H9 (cell line): Measurements from ENCODE around the gene CALML4. TPM values are rescaled to one million over a fixed set of nuclear protein-coding genes. Genes with fewer than 3 reads are reported as not detected.

Source experiments
- DNase-seq: peaks from one replicate; pipeline ENCODE4 v3.0.0-alpha.2; 2017
- H2AFZ ChIP-seq: one replicate; pipeline ENCODE4 v1.6.1; 2013; ENCODE audit warnings: mild to moderate bottlenecking, low read length, control low read depth, moderate library complexity
- H2AK5ac ChIP-seq: 2 replicates; pipeline ENCODE4 v1.6.1; 2013; ENCODE audit warnings: low read length, control low read depth, mixed read lengths; ENCODE audit not compliant: insufficient read length
- H2BK120ac ChIP-seq: one replicate; pipeline ENCODE4 v1.6.1; 2013; ENCODE audit warnings: low read depth, mild to moderate bottlenecking, low read length, control low read depth, inconsistent platforms; ENCODE audit not compliant: poor library complexity, severe bottlenecking
- H2BK12ac ChIP-seq: 2 replicates; pipeline ENCODE4 v1.6.1; 2013; ENCODE audit warnings: low read length, control low read depth, mixed read lengths, low read depth; ENCODE audit not compliant: insufficient read length
- H2BK15ac ChIP-seq: 2 replicates; pipeline ENCODE4 v1.6.1; 2013; ENCODE audit warnings: low read depth, low read length, control low read depth
- H2BK20ac ChIP-seq: one replicate; pipeline ENCODE4 v1.6.1; 2013; ENCODE audit warnings: low read depth, mild to moderate bottlenecking, low read length, control low read depth, inconsistent platforms; ENCODE audit not compliant: poor library complexity, severe bottlenecking
- H2BK5ac ChIP-seq: 2 replicates; pipeline ENCODE4 v1.6.1; 2013; ENCODE audit warnings: low read length, control low read depth, mixed read lengths; ENCODE audit not compliant: insufficient read length
- H3K14ac ChIP-seq: 2 replicates; pipeline ENCODE4 v1.6.1; 2013; ENCODE audit warnings: low read length, control low read depth; ENCODE audit not compliant: insufficient read depth
- H3K18ac ChIP-seq: 2 replicates; pipeline ENCODE4 v1.6.1; 2013; ENCODE audit warnings: low read depth, mild to moderate bottlenecking, mixed read lengths, low read length, control low read depth; ENCODE audit not compliant: insufficient read length
- H3K23ac ChIP-seq: 2 replicates; pipeline ENCODE4 v1.6.1; 2013; ENCODE audit warnings: low read length, control low read depth, mixed read lengths, low read depth; ENCODE audit not compliant: insufficient read length
- H3K23me2 ChIP-seq: 2 replicates; pipeline ENCODE4 v1.6.1; 2013; ENCODE audit warnings: low read depth, mild to moderate bottlenecking, mixed read lengths, low read length, control low read depth; ENCODE audit not compliant: insufficient read length, poor library complexity, severe bottlenecking
- H3K27ac ChIP-seq: 2 replicates; pipeline ENCODE4 v1.5.1; 2013; ENCODE audit warnings: low read length, control low read depth, mixed read lengths, low read depth; ENCODE audit not compliant: insufficient read length
- H3K27me3 ChIP-seq: 2 replicates; pipeline ENCODE4 v1.6.1; 2013; ENCODE audit warnings: low read length, control low read depth, inconsistent platforms; ENCODE audit not compliant: insufficient read depth
- H3K4ac ChIP-seq: 2 replicates; pipeline ENCODE4 v1.6.1; 2013; ENCODE audit warnings: low read depth, mild to moderate bottlenecking, control low read depth, inconsistent platforms, low read length, moderate library complexity
- H3K4me1 ChIP-seq: 2 replicates; pipeline ENCODE4 v1.6.1; 2013; ENCODE audit warnings: low read length, control low read depth, inconsistent platforms; ENCODE audit not compliant: insufficient read depth
- H3K4me2 ChIP-seq: 2 replicates; pipeline ENCODE4 v1.6.1; 2013; ENCODE audit warnings: low read length, control low read depth, mixed read lengths; ENCODE audit not compliant: insufficient read length, insufficient read depth
- H3K56ac ChIP-seq: 2 replicates; pipeline ENCODE4 v1.6.1; 2013; ENCODE audit warnings: low read depth, mild to moderate bottlenecking, mixed read lengths, low read length, control low read depth; ENCODE audit not compliant: insufficient read length
- H3K79me1 ChIP-seq: 2 replicates; pipeline ENCODE4 v1.6.1; 2013; ENCODE audit warnings: low read depth, mild to moderate bottlenecking, moderate library complexity, low read length, control low read depth, inconsistent platforms; ENCODE audit not compliant: insufficient read depth, poor library complexity, severe bottlenecking
- H3K79me2 ChIP-seq: 2 replicates; pipeline ENCODE4 v1.6.1; 2013; ENCODE audit warnings: low read length, control low read depth, inconsistent platforms; ENCODE audit not compliant: insufficient read depth
- H3K9ac ChIP-seq: 2 replicates; pipeline ENCODE4 v1.6.1; 2013; ENCODE audit warnings: low read length, control low read depth, mixed read lengths; ENCODE audit not compliant: insufficient read length; ENCODE audit errors: extremely low read depth
- H3K9me3 ChIP-seq: one replicate; pipeline ENCODE4 v1.6.1; 2013; ENCODE audit warnings: low read depth, low read length, inconsistent platforms; ENCODE audit not compliant: control insufficient read depth
- H3T11ph ChIP-seq: one replicate; pipeline ENCODE4 v1.6.1; 2013; ENCODE audit warnings: mild to moderate bottlenecking, low read length, control low read depth, inconsistent platforms
- H4K20me1 ChIP-seq: one replicate; pipeline ENCODE4 v1.6.1; 2013; ENCODE audit not compliant: control insufficient read depth, insufficient read length, insufficient read depth
- H4K5ac ChIP-seq: 2 replicates; pipeline ENCODE4 v1.6.1; 2013; ENCODE audit warnings: low read depth, mild to moderate bottlenecking, mixed read lengths, low read length, control low read depth; ENCODE audit not compliant: insufficient read length
- H4K8ac ChIP-seq: replicated peaks from 2 replicates; pipeline ENCODE4 v1.6.1; 2013; ENCODE audit warnings: low read length, control low read depth, mixed read lengths, low read depth; ENCODE audit not compliant: insufficient read length
- H4K91ac ChIP-seq: 2 replicates; pipeline ENCODE4 v1.6.1; 2013; ENCODE audit warnings: low read depth, mild to moderate bottlenecking, moderate library complexity, mixed read lengths, low read length, control low read depth; ENCODE audit not compliant: insufficient read length
- H3K27ac Mint-ChIP-seq, 3 experiments: 2 replicates in 2 of 3; 3 replicates in 1 of 3; pipeline ENCODE4 v1.8.0; 2020 to 2021; ENCODE audit warnings: mixed read lengths in 3 of 3, mild to moderate bottlenecking in 1 of 3, moderate library complexity in 1 of 3
- H3K27me3 Mint-ChIP-seq: 2 replicates; pipeline ENCODE4 v1.8.0; 2021; ENCODE audit warnings: low read depth, mild to moderate bottlenecking, moderate library complexity, mixed read lengths
- H3K36me3 Mint-ChIP-seq, 3 experiments: 2 replicates in 2 of 3; 3 replicates in 1 of 3; pipeline ENCODE4 v1.8.0; 2020 to 2021; ENCODE audit warnings: low read depth in 3 of 3, mixed read lengths in 3 of 3; ENCODE audit not compliant: insufficient read depth in 1 of 3
- H3K4me1 Mint-ChIP-seq, 2 experiments: 2 replicates each; pipeline ENCODE4 v1.8.0; 2020; ENCODE audit warnings: mixed read lengths in 2 of 2
- H3K4me3 Mint-ChIP-seq, 2 experiments: 2 replicates in 1 of 2; 3 replicates in 1 of 2; pipeline ENCODE4 v1.8.0; 2020 to 2021; ENCODE audit warnings: mild to moderate bottlenecking in 2 of 2, mixed read lengths in 2 of 2, moderate library complexity in 1 of 2
- H3K9me3 Mint-ChIP-seq, 2 experiments: 2 replicates in 1 of 2; 3 replicates in 1 of 2; pipeline ENCODE4 v1.8.0; 2020; ENCODE audit warnings: mild to moderate bottlenecking in 2 of 2, mixed read lengths in 2 of 2, moderate library complexity in 1 of 2
- WGBS: extraction: QIAGEN DNeasy Blood & Tissue Kit; methylation state at CpG from one replicate; pipeline ENCODE4 v1.1.7; 2013; ENCODE audit warnings: missing lambda C conversion rate, low lambda C conversion rate, mixed read lengths; ENCODE audit not compliant: insufficient read length; ENCODE audit errors: extremely low coverage; 5-methylcytosine and 5-hydroxymethylcytosine counted together
- total RNA-seq: library from RNA; stranded (reverse); gene quantifications from 2 replicates; pipeline ENCODE4 v1.2.1, GENCODE V29; 2021
- TF ChIP-seq, protein P1 (sequence below): fragments of 200-600 bp; sonication (generic); conservative IDR thresholded peaks from 3 replicates; pipeline ENCODE4 v1.8.0; 2021; ENCODE audit warnings: antibody characterized with exemption, mild to moderate bottlenecking

The CALML4 gene
- total RNA-seq, 1 experiment from 2014 or later, result 11.8 TPM

DNA sequence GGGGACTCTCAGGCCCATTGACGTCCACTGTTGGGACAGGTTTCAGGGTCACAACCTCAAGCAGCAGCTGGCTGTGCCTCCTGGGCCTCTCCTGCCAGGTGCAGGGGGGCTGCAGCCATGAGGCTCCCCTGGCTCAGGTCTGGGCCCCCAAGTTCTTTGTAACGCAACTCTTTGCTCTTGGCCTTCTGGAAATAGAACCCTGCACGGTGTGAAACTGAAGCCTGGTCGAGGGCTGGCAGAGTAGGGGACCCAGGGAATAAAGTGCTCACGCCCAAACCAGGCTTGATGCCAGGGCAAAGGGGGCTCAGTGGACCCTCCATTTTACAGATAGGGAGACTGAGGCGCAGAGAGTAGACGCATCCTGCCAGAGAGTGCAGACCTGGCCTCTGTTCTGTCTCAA, 771 bp downstream of the CALML4 start:
- no peaks in the 10 kb centered on the region for H3K79me1 ChIP-seq
- H3K18ac ChIP-seq, result no peak overlapping the region
- no peak overlapping the region for H3K56ac ChIP-seq
- WGBS, result no CpG with 5 or more reads among the region's 7 CpGs
- no peak overlapping the region for H4K5ac ChIP-seq
- H4K91ac ChIP-seq, result no peak overlapping the region
- H2AFZ ChIP-seq, result no peak overlapping the region
- H2BK20ac ChIP-seq, result no peak overlapping the region
- H3K14ac ChIP-seq, result no peak overlapping the region
- no peak overlapping the region for H3K9ac ChIP-seq
- H2AK5ac ChIP-seq, result no peak overlapping the region
- H3K23me2 ChIP-seq, result no peaks in the 10 kb centered on the region
- DNase-seq, result no peak
- H3K79me2 ChIP-seq, result no peaks in the 10 kb centered on the region
- Mint-ChIP-seq H3K4me1 (peaks cover 39 to 55% of the 10 kb centered on the region in 2 experiments), H3K36me3 (peaks cover 3 to 8% (median 8%) of the 10 kb centered on the region in 3 experiments; a peak in 3 of 7 replicates), H3K9me3 (no peaks in the 10 kb centered on the region), H3K27ac (no peak overlapping the region), H3K27me3 (no peaks in the 10 kb centered on the region; the same call in 1 of the 2 replicates), H3K4me3 (no peak overlapping the region)
- no peaks in the 10 kb centered on the region for H4K20me1 ChIP-seq
- no peak overlapping the region for H2BK120ac ChIP-seq
- TF ChIP-seq, protein P1, sequence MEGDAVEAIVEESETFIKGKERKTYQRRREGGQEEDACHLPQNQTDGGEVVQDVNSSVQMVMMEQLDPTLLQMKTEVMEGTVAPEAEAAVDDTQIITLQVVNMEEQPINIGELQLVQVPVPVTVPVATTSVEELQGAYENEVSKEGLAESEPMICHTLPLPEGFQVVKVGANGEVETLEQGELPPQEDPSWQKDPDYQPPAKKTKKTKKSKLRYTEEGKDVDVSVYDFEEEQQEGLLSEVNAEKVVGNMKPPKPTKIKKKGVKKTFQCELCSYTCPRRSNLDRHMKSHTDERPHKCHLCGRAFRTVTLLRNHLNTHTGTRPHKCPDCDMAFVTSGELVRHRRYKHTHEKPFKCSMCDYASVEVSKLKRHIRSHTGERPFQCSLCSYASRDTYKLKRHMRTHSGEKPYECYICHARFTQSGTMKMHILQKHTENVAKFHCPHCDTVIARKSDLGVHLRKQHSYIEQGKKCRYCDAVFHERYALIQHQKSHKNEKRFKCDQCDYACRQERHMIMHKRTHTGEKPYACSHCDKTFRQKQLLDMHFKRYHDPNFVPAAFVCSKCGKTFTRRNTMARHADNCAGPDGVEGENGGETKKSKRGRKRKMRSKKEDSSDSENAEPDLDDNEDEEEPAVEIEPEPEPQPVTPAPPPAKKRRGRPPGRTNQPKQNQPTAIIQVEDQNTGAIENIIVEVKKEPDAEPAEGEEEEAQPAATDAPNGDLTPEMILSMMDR, result no peak
- no peak overlapping the region for H3K23ac ChIP-seq
- H3K4ac ChIP-seq, result no peak overlapping the region
- H3K27ac ChIP-seq, result no peak overlapping the region
- no peaks in the 10 kb centered on the region for H3K27me3 ChIP-seq
- no peak overlapping the region for H4K8ac ChIP-seq
- H3K9me3 ChIP-seq, result no peaks in the 10 kb centered on the region
- H3K4me1 ChIP-seq, result peaks cover 11% of the 10 kb centered on the region
- H2BK15ac ChIP-seq, result no peak overlapping the region
- H2BK12ac ChIP-seq, result no peak overlapping the region
- no peak overlapping the region for H2BK5ac ChIP-seq
- H3K4me2 ChIP-seq, result no peak overlapping the region
- no peak overlapping the region for H3T11ph ChIP-seq
